GM12878 (cell line): ENCODE results near the gene SHCBP1L.

Experiments
- POLR2AphosphoS5 ChIP-seq: IDR thresholded peaks from 2 replicates; pipeline ENCODE4 v1.6.1; 2011; ENCODE audit warnings: mild to moderate bottlenecking, low read length, inconsistent platforms
- TBL1XR1 ChIP-seq: IDR thresholded peaks from 2 replicates; pipeline ENCODE4 v1.6.1; 2012; ENCODE audit warnings: low read depth, low read length, improper control_type of control experiment
- TCF7 ChIP-seq: IDR thresholded peaks from 2 replicates; pipeline ENCODE4 v1.6.1; 2014; ENCODE audit warnings: antibody characterized with exemption, borderline replicate concordance

DNA sequence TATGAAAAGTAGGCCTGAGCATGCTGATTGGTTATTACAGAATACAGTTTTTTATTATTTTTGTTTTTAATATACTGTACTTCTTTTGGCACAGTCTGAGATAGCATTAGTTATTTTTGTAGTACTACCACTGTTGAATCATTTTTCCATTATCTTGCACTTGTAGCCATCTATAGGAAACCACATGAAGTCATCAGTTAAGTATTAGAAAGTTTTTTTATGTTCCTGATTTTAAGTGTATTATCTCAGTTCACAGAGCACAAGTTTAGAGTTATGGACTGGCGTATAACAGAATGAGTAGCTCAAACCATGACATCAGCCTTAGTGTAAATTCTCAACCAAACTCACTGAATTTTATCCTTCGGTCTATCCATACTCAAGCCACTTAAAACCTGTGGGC, 91.0 kb downstream of the SHCBP1L start:
- TF ChIP-seq TBL1XR1 = no peak
- no peak for TF ChIP-seq POLR2AphosphoS5
- TF ChIP-seq TCF7 = no peak
